Astrocyte of the spinal cord (primary cell): ENCODE data around the gene STK35.

Source experiments
- DNase-seq: peaks from one replicate; pipeline ENCODE4 v3.0.0; 2011; ENCODE audit warnings: low read depth, low spot score
- H3K4me3 ChIP-seq: 2 replicates; pipeline ENCODE4 v1.5.1; 2011; ENCODE audit warnings: low read depth, mild to moderate bottlenecking, low read length, moderate library complexity
- in situ Hi-C: cut with HindIII; loops from 2 replicates; pipeline ENCODE4 v1.10.0; 2017; ENCODE audit warnings: low sequenced_read_pairs
- TF ChIP-seq, protein P1 (sequence below): IDR thresholded peaks from 2 replicates; pipeline ENCODE4 v1.5.1; 2012; ENCODE audit warnings: low read depth, mild to moderate bottlenecking, low read length, inconsistent platforms

STK35 gene

DNA sequence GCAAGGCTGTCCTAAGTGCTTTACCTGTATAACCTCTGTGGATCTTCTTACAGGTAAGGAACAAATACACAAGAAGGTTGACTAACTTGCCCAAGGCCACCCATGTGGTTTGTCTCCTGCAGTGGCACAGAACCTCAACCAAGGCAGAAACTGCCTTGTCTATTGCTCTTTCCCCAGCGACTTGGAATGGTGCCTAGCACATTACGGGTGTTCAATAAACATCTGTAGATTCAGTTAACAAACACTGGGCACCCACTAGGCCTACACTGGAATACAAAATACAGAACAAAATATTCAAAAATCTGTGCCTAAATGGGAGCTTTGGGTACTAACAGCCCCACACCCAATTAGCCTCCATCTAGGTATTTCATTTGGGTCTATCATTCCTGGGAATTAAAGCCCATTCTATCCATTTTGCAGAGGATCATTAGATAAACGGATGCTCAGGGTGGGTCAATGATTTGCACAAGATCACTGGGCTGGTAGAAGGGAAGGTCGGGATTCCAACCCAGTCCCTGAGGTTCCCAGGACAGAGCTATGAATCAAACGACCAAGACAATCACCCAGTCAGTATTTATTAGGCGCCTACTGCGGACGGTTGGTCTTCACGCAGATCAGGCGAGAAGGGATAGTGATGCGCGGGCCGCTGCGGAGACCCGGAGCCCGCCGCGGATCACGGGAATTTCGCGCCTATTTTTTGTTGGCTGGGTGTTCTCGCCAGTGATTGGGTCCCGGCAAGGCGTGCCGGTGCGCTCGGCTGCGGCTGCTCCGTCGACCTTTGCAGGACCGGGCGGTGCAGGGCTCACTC is at the start of gene STK35:
Gene STK35 (plus strand): TSS at position 771 of the 808 bp plus-strand sequence. CDS start 55 bp downstream, outside the sequence.
- DNase-seq, result no peak
- H3K4me3 ChIP-seq, result peak within 1 kb of the TSS; percentile 67
- in situ Hi-C loops, result no loop called here
- TF ChIP-seq, protein P1, sequence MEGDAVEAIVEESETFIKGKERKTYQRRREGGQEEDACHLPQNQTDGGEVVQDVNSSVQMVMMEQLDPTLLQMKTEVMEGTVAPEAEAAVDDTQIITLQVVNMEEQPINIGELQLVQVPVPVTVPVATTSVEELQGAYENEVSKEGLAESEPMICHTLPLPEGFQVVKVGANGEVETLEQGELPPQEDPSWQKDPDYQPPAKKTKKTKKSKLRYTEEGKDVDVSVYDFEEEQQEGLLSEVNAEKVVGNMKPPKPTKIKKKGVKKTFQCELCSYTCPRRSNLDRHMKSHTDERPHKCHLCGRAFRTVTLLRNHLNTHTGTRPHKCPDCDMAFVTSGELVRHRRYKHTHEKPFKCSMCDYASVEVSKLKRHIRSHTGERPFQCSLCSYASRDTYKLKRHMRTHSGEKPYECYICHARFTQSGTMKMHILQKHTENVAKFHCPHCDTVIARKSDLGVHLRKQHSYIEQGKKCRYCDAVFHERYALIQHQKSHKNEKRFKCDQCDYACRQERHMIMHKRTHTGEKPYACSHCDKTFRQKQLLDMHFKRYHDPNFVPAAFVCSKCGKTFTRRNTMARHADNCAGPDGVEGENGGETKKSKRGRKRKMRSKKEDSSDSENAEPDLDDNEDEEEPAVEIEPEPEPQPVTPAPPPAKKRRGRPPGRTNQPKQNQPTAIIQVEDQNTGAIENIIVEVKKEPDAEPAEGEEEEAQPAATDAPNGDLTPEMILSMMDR, result no peak

DNA sequence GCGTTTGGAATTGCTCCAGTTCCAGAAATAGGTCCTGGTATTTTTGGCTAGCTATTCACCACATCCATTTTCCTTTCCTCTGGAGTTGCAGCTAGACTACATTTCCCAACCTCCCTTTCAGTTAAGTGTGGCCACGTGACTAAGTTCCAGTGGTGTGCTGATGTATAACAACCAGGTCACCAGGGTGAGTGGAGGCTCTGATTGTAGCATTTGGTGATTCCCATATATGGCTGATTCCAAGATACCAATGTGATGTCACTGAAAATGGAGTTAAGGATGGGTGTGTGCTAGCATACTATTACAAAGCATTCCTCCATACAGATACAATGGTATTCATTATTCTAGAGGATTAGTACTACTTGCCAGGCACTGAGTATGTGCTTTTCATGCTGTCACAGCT is 49.7 kb upstream of the STK35 start:
- in situ Hi-C loops, result no loop called here
- TF ChIP-seq, protein P1, result no peak
- no peak for DNase-seq
- H3K4me3 ChIP-seq, result no peak overlapping the region

DNA sequence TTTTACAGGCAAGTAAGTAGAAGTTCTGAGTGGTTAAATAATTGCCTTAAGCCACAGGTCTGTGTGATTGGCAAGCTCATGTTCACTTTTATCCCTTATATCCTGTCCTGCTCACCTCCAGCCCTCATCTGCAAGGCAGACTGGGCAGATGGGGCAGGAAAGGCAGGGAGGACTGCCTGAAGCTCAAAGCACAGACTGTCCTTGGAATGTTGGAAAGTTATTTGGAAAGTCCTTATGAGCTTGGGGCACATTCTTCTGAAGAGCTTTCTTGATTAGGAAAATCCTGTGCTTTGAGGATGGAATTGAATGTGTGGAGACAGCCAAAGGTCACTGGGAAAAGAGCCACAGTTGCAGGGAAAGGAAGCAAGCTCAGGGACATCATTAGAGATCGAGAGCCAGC is 48.9 kb upstream of the STK35 start:
- TF ChIP-seq, protein P1, result no peak
- H3K4me3 ChIP-seq, result no peak overlapping the region
- in situ Hi-C loops, result no loop called here
- DNase-seq, result no peak

DNA sequence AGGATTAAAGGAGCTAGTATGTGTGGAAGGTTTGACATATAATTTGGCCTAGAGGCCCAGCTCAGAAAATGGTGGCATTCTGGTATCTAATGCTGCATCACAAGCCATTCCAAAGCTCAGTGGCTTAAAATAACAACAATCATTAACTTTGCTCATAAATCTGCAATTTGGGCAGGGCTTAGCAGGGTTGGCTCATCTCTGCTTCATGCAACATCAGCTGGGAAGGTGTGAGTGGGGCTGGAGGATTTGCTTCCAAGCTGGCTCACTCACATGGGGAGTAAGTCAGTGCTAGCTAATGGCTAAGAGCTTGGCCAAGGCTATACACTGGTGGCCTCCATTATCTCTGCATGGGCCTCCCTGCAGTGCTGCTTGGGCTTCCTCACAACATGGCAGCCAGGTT is 48.0 kb upstream of the STK35 start:
- no peak overlapping the region for H3K4me3 ChIP-seq
- in situ Hi-C loops, result no loop called here
- TF ChIP-seq, protein P1, result no peak
- DNase-seq, result no peak

DNA sequence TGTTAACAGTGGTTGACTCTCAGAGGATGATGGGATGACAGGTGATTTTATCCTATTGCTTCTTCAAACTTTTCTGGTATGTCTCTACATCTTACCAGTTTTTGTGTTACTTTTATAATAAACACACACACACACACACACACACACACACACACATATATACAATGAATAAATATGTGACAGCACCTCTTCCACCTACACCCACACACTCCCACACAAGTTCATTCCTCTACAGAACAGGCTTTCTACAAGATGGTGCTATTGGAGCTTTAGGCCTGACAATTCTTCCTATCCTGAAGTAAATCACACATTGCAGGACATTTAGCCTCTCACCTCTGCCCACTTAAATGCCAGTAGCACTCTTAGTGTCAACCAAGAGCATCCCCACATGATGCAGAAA is 46.7 kb upstream of the STK35 start:
- no peak for DNase-seq
- TF ChIP-seq, protein P1, result no peak
- H3K4me3 ChIP-seq, result no peak overlapping the region
- in situ Hi-C loops, result no loop called here

DNA sequence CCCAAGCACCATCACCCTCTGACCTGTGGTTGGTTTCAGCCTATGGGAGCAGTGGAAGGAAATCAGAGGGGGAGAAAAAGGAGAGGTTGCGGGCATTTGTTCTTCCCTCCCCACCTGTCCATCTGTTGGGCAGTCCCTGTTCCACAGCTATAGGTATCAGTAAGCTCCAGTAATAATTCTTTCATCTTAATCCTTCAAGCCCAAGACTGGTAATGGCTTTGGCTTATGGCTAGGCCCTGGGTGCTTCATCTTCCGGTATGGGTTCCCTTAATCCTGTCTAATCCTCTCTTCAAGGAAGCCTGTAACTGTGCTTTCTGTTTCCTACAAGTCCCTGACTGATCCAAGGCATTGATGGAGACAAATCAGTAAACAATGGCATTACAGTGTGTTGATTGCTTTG is 42.2 kb upstream of the STK35 start:
- no peak for DNase-seq
- H3K4me3 ChIP-seq, result no peak overlapping the region
- TF ChIP-seq, protein P1, result no peak
- in situ Hi-C loops, result no loop called here
